ENCODE results near the gene MYCBPAP.

The MYCBPAP gene

GRCh38 chr17:50499721-50500120 is 8.5 kb upstream of the MYCBPAP start:
- no peak for TF ChIP-seq CTCF (IDR thresholded peaks at IDR 0.05)
- Histone ChIP-seq H3K27me3 (peaks cover 0 to 2% of the 10 kb centered on the region in 2 donors), H3K27ac (no peak overlapping the region), H3K4me3 (no peak overlapping the region), H3K36me3 (no peaks in the 10 kb centered on the region), H3K4me1 (no peaks in the 10 kb centered on the region), H3K9me3 (no peaks in the 10 kb centered on the region)
- DNase-seq, result no peak
- intact Hi-C loops (cut with DNase I; ENCODE audit: low total_unique reads), result no loop called here

GRCh38 chr17:50501054-50501453 is 7.2 kb upstream of the MYCBPAP start:
- Histone ChIP-seq H3K27ac (no peak overlapping the region), H3K36me3 (no peaks in the 10 kb centered on the region), H3K9me3 (no peaks in the 10 kb centered on the region), H3K4me1 (no peaks in the 10 kb centered on the region), H3K4me3 (no peak overlapping the region), H3K27me3 (peaks cover 0 to 2% of the 10 kb centered on the region in 2 donors)
- intact Hi-C loops (cut with DNase I; ENCODE audit: low total_unique reads), result no loop called here
- TF ChIP-seq CTCF (IDR thresholded peaks at IDR 0.05), result no peak
- peak in 1 of 2 donors; percentile 32 for DNase-seq

- Histone ChIP-seq H3K27me3 (peaks cover 0 to 2% of the 10 kb centered on the region in 2 donors), H3K27ac (no peak overlapping the region), H3K4me3 (no peak overlapping the region), H3K4me1 (no peaks in the 10 kb centered on the region), H3K9me3 (no peaks in the 10 kb centered on the region), H3K36me3 (no peaks in the 10 kb centered on the region)
- DNase-seq, result no peak
- intact Hi-C loops (cut with DNase I; ENCODE audit: low total_unique reads), result no loop called here
- no peak for TF ChIP-seq CTCF (IDR thresholded peaks at IDR 0.05)
These were observed 5.8 kb upstream of the MYCBPAP start for GRCh38 chr17:50502301-50502990.

- no peak overlapping the region for H3K4me3 ChIP-seq
- no peaks in the 10 kb centered on the region for H3K9me3 ChIP-seq
- no peak for TF ChIP-seq CTCF (IDR thresholded peaks at IDR 0.05)
- H3K36me3 ChIP-seq, result no peaks in the 10 kb centered on the region
- peaks cover 0 to 18% (median 9%) of the 10 kb centered on the region in 4 donors for H3K4me1 ChIP-seq
- no peak for DNase-seq
- no peak overlapping the region for H3K27ac ChIP-seq
- peaks cover 0 to 2% of the 10 kb centered on the region in 2 donors for H3K27me3 ChIP-seq
- intact Hi-C loops (cut with DNase I; ENCODE audit: low total_unique reads), result no loop called here
These were observed 2.6 kb upstream of the MYCBPAP start for GRCh38 chr17:50505591-50506130.

GRCh38 chr17:50506298-50506697 is 1.9 kb upstream of the MYCBPAP start:
- Histone ChIP-seq H3K27me3 (peaks cover 0 to 2% of the 10 kb centered on the region in 2 donors), H3K9me3 (no peaks in the 10 kb centered on the region), H3K4me1 (peaks cover 0 to 18% (median 9%) of the 10 kb centered on the region in 4 donors), H3K4me3 (no peak overlapping the region), H3K27ac (no peak overlapping the region), H3K36me3 (no peaks in the 10 kb centered on the region)
- no peak for DNase-seq
- TF ChIP-seq CTCF (IDR thresholded peaks at IDR 0.05), result no peak
- intact Hi-C loops (cut with DNase I; ENCODE audit: low total_unique reads), result no loop called here

Data from tibial artery (tissue), 4 donors.